Transverse colon (tissue), 4 donors: ENCODE measurements around the gene TMEM11. TPM values are rescaled to one million over a fixed set of nuclear protein-coding genes. Genes with fewer than 3 reads are reported as not detected.

Source experiments
- DNase-seq: peaks from one replicate; pipeline ENCODE4 v3.0.0-alpha.2; 2019
- H3K27ac ChIP-seq, 4 donors: fragments of 200-600 bp; sonication (generic); 2 replicates each; pipeline ENCODE4 v1.5.1; 2016 to 2018; ENCODE audit warnings: inconsistent platforms in 4 of 4
- H3K27me3 ChIP-seq: fragments of 200-600 bp; sonication (generic); 2 replicates; pipeline ENCODE4 v1.5.1; 2017; ENCODE audit warnings: inconsistent platforms
- H3K36me3 ChIP-seq, 4 donors: fragments of 200-600 bp; sonication (generic); 2 replicates each; pipeline ENCODE4 v1.5.1; 2017 to 2019; ENCODE audit warnings: inconsistent platforms in 4 of 4
- H3K4me1 ChIP-seq, 4 donors: fragments of 200-600 bp; sonication (generic); 2 replicates each; pipeline ENCODE4 v1.5.1; 2017 to 2020; ENCODE audit warnings: inconsistent platforms in 4 of 4
- H3K4me3 ChIP-seq, 4 donors: fragments of 200-600 bp; sonication (generic); 1 replicate in 1 of 4; 2 replicates in 3 of 4; pipeline versions ENCODE4 v1.5.1 to v1.6.1; 2017 to 2019; ENCODE audit warnings: inconsistent platforms in 4 of 4
- H3K9me3 ChIP-seq, 2 donors: fragments of 200-600 bp; sonication (generic); 2 replicates each; pipeline ENCODE4 v1.5.1; 2017 to 2019; ENCODE audit warnings: inconsistent platforms in 2 of 2
- CTCF ChIP-seq, 5 experiments: fragments of 200-600 bp in 3 of 5; fragments of 450-650 bp in 2 of 5; sonication (generic) in 3 of 5; IDR thresholded peaks; 1 replicate in 2 of 5; 2 replicates in 3 of 5; pipeline ENCODE4 v1.5.1; 2016 to 2017; ENCODE audit warnings: antibody characterized with exemption in 5 of 5, inconsistent platforms in 3 of 5, mild to moderate bottlenecking in 2 of 5, moderate library complexity in 1 of 5
- EP300 ChIP-seq: sonication (generic); formaldehyde crosslinking; IDR thresholded peaks from one replicate; pipeline ENCODE4 v1.6.1; 2017; ENCODE audit warnings: antibody characterized with exemption, low read depth
- POLR2A ChIP-seq: fragments of 450-650 bp; IDR thresholded peaks from one replicate; pipeline ENCODE4 v1.6.1; 2016; ENCODE audit warnings: antibody characterized with exemption, mild to moderate bottlenecking, moderate library complexity
- POLR2AphosphoS5 ChIP-seq, 3 donors: sonication (generic); formaldehyde crosslinking; IDR thresholded peaks; one replicate each; pipeline ENCODE4 v1.6.1; 2016; ENCODE audit warnings: antibody characterized with exemption in 3 of 3
- WGBS, 2 donors: methylation state at CpG; one replicate each; pipeline ENCODE4 v1.1.5; 2018; ENCODE audit warnings: low coverage in 1 of 2; 5-methylcytosine and 5-hydroxymethylcytosine counted together
- in situ Hi-C, 4 donors: fragments of 200-750 bp; cut with MboI; loops; one replicate each; pipeline versions ENCODE4 v1.15.0 to v1.15.1; 2017; ENCODE audit warnings: low sequenced_read_pairs in 3 of 4, low pct_ligation_motif_present in 1 of 4, low pct_unique_long_range_greater_than_20kb in 1 of 4
- intact Hi-C: fragments of 100-400 bp; cut with DNase I; formaldehyde crosslinking; loops from one replicate; pipeline ENCODE4 v1.15.1; 2023; ENCODE audit warnings: low total_unique reads
- total RNA-seq, 4 donors: library from RNA; depleted of rRNA; stranded (reverse); fragments of >200 nt; gene quantifications; one replicate each; pipeline ENCODE4 v1.1.0, GENCODE V29; 2016

Gene TMEM11
- total RNA-seq, 4 donors from 2014 or later: 15.1 to 35.0 (median 24.5) TPM

- no peaks in the 10 kb centered on the region for H3K36me3 ChIP-seq
- peaks cover 10 to 33% (median 19%) of the 10 kb centered on the region in 4 donors for H3K4me1 ChIP-seq
- DNase-seq: no peak
- no peaks in the 10 kb centered on the region for H3K27me3 ChIP-seq
- 67 to 73% methylated on average over 2 of the region's 2 CpGs for WGBS, 2 donors
- no peak for TF ChIP-seq POLR2AphosphoS5 (IDR thresholded peaks at IDR 0.05)
- TF ChIP-seq EP300: no peak
- no peak for TF ChIP-seq POLR2A
- TF ChIP-seq CTCF (IDR thresholded peaks at IDR 0.05): no peak
- in situ Hi-C loops: no loop called here
- H3K9me3 ChIP-seq: no peaks in the 10 kb centered on the region
- H3K27ac ChIP-seq: peak overlapping the region; percentile 33 to 66 (median 43)
- intact Hi-C loops: no loop called here
- H3K4me3 ChIP-seq: no peak overlapping the region
These were observed 51.6 kb downstream of the TMEM11 start for GRCh38 chr17:21162394-21162775.

GRCh38 chr17:21161498-21162393, 52.2 kb downstream of the TMEM11 start:
- Histone ChIP-seq H3K9me3 (no peaks in the 10 kb centered on the region), H3K36me3 (no peaks in the 10 kb centered on the region), H3K4me3 (no peak overlapping the region), H3K27ac (peak overlapping the region; percentile 33 to 66 (median 46)), H3K4me1 (peaks cover 10 to 27% (median 16%) of the 10 kb centered on the region in 4 donors), H3K27me3 (no peaks in the 10 kb centered on the region)
- no peak for DNase-seq
- in situ Hi-C loops (no loop called here), intact Hi-C loops (no loop called here)
- WGBS, 2 donors: 38 to 41% methylated on average over 7 of the region's 7 CpGs
- TF ChIP-seq POLR2AphosphoS5 (IDR thresholded peaks at IDR 0.05) (peak in 2 of 3 donors; percentile 35 to 64), CTCF (IDR thresholded peaks at IDR 0.05) (no peak), EP300 (no peak), POLR2A (no peak)

- no peak for DNase-seq
- TF ChIP-seq EP300 (no peak), CTCF (IDR thresholded peaks at IDR 0.05) (no peak), POLR2A (no peak), POLR2AphosphoS5 (IDR thresholded peaks at IDR 0.05) (no peak)
- H3K9me3 ChIP-seq: no peaks in the 10 kb centered on the region
- no peaks in the 10 kb centered on the region for H3K27me3 ChIP-seq
- intact Hi-C loops (no loop called here), in situ Hi-C loops (no loop called here)
- H3K36me3 ChIP-seq: no peaks in the 10 kb centered on the region
- no peak overlapping the region for H3K27ac ChIP-seq
- no peak overlapping the region for H3K4me3 ChIP-seq
- peaks cover 5 to 17% (median 11%) of the 10 kb centered on the region in 4 donors for H3K4me1 ChIP-seq
These were observed 53.6 kb downstream of the TMEM11 start for GRCh38 chr17:21160401-21160800.

- no peaks in the 10 kb centered on the region for H3K9me3 ChIP-seq
- no peaks in the 10 kb centered on the region for H3K36me3 ChIP-seq
- H3K4me1 ChIP-seq: peaks cover 5 to 17% (median 11%) of the 10 kb centered on the region in 4 donors
- no peak for TF ChIP-seq EP300
- TF ChIP-seq CTCF (IDR thresholded peaks at IDR 0.05): no peak
- no peak overlapping the region for H3K27ac ChIP-seq
- DNase-seq: no peak
- 71 to 81% methylated on average over 1 of the region's 1 CpG for WGBS, 2 donors
- no peak overlapping the region for H3K4me3 ChIP-seq
- in situ Hi-C loops: no loop called here
- no peaks in the 10 kb centered on the region for H3K27me3 ChIP-seq
- intact Hi-C loops: no loop called here
These were observed 56.2 kb downstream of the TMEM11 start for GRCh38 chr17:21157586-21158370.
